CD4-positive, alpha-beta T cell treated with Interleukin-6 for 4 hours (primary cell): ENCODE measurements around the gene ZGPAT.
"Not testable (repeated sequence)": the region's sequence is repeated elsewhere in the genome, so short reads cannot be mapped to it uniquely, and the experiment has no call there.

Experiments
- DNase-seq: peaks from one replicate; pipeline ENCODE4 v3.0.0-alpha.2; 2020; ENCODE audit warnings: mixed read lengths

The ZGPAT gene, protein sequence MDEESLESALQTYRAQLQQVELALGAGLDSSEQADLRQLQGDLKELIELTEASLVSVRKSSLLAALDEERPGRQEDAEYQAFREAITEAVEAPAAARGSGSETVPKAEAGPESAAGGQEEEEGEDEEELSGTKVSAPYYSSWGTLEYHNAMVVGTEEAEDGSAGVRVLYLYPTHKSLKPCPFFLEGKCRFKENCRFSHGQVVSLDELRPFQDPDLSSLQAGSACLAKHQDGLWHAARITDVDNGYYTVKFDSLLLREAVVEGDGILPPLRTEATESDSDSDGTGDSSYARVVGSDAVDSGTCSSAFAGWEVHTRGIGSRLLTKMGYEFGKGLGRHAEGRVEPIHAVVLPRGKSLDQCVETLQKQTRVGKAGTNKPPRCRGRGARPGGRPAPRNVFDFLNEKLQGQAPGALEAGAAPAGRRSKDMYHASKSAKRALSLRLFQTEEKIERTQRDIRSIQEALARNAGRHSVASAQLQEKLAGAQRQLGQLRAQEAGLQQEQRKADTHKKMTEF

DNA sequence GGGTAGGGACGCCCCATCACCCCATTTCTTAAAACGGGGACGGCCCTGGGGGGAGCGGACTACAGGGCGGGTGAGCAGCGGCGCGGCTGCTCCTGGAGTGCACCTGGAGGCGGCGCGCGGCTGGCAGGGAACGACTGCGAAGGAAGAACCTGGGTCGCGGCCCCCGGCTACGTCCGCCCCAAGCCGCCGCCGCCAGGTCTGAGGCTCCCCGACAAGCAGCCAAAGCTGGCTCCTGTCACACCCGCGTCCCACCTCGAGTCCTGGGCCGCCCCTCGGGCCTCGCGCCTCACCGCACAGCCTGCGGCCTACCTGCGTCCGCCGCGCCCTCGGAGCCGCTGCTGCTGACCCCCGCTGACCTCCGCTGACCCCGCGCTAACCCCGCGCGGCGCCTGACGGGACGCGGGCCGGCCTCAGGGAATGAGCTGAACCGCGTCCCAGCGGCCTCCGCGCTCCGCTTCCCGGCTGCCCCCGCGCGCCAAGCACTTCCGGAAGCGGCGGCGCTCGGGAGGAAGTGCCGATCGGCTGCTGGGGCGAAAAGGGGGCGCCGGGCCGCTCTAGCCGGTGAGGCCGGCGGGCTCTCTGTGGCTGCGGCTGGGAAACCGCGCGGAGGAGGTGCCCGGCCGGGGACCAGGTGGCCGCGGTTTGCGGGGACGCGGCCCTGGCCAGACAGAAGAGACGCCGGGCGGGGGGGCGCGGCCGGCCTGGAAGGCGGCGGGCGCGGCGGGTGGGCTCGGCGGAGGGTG, at the start of gene ZGPAT, which contains the start of gene ARFRP1:
ZGPAT (plus strand) TSS at position 482 of the 743 bp plus-strand sequence. CDS start 542 bp downstream, outside the sequence.
ARFRP1 (minus strand) TSS at position 419 of the 743 bp plus-strand sequence. CDS start 885 bp downstream, outside the sequence.
- DNase-seq, result peak; percentile 91

DNA sequence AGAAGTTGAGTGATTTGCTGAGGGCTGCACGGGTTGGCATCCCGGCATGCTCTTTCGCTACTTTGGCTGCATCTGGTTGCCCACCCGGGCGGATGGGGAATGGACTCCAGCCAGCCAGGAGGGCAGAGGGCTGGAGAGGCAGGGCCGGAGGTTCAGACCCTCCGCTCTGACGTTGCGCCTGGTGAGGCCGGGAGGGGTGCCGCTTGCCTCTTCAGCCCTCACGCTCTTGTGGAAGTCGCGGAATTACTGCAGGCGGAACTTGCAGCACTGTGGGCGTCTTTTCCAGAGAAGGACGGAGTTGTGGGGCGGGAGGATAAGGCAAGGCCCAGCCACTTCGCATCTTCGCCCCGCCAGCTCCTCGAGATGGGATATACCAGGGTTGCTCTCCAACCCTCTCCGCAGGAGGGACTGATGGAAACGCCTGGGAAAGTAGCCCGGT, 49.1 kb upstream of the ZGPAT start:
- peak; percentile 23 for DNase-seq

DNA sequence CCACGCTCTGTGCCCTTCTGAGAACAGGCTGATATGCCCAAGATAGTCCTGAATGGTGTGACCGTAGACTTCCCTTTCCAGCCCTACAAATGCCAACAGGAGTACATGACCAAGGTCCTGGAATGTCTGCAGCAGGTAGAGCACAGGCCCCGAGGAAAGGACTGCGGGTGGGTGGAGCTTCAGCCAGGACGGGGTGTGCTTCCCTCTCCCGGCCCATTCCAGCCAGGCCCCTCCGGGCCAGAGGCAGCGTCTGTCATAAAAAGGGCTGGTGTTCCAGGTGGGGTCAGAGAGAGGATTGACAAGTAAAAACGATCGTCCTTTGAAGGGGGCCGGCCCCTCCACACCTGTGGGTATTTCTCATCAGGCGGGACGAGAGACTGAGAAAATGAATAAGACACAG, 48.5 kb upstream of the ZGPAT start:
- no peak for DNase-seq

DNA sequence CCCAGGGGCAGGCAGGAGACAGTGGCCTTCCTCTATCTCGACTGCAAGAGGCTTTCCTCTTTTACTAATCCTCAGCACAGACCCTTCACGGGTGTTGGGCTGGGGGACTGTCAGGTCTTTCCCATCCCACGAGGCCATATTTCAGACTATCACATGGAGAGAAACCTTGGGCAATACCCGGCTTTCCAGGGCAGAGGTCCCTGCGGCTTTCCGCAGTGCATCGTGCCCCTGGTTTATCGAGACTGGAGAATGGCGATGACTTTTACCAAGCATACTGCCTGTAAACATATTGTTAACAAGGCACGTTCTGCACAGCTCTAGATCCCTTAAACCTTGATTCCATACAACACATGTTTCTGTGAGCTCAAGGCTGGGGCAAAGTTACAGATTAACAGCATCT, 47.7 kb upstream of the ZGPAT start:
- not testable (repeated sequence) for DNase-seq

DNA sequence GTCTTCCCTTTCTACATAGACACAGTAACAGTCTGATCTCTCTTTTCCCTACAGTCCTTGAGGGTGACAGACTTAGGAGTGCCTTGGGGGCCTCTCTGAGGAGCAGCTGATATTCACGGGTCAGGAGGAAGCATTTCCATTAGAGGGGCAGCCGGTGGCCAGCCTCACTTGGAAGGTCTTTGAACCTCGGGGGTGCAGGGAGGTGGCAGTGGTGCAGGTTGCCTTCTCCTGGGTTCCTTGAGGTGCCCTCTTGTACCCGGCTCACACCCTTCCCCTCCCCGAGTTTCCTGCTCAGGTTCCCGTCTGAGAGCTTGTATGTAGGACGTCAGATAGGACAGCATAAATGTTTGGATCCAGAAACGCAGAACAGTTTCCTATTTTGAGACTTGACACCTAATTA, 47.2 kb upstream of the ZGPAT start:
- DNase-seq, result no peak

DNA sequence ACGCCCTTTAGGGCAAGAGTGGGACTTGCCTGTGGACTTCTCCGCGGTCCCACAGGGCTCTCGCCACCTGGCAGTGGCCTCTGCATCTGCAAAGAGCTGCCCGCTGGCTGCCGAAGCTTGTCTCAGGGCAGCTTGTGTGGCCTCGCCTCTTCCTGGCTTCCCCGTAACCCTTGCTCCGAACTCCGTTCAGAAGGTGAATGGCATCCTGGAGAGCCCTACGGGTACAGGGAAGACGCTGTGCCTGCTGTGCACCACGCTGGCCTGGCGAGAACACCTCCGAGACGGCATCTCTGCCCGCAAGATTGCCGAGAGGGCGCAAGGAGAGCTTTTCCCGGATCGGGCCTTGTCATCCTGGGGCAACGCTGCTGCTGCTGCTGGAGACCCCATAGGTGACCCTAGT, 46.7 kb upstream of the ZGPAT start:
- DNase-seq, result no peak

DNA sequence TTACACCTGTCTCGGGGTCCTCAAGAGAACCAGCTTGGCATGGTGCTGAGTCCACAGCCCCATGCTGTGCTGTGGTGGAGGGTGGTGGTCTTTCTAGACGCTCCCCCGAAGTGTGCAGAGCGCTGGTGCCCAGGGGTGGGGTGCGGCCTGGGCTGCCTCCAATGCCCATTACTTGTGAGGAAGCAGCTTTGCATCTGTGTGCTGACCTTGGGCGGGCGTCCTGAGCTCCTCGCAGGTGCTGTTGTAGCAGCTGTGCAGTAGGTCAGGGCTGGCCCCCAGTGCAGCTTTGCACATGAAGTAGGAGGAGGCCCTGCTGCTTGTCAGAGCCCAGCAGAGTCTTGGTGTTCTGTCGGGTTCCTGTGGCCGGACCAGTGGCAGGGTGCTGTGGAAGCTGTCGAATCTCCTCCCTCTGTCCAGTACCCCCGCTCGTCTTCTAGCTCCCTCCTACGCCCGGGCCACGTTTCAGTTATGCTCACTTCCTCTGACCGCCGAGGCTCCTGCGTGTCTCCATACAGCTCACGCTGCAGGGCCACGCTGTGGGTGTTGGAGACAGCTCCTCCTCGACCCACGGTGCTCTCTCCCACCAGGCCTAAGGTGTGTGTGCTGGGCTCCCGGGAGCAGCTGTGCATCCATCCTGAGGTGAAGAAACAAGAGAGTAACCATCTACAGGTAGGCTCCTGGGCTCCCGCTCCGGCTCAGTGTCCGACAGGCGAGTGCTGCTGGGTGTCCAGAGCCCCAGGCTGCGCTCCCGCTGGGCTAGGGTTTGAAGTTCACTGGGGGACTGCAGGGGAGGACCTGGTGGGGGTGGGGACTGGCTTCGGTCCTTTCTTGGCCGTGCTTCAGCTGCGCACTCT, 45.7 kb upstream of the ZGPAT start:
- no peak for DNase-seq

DNA sequence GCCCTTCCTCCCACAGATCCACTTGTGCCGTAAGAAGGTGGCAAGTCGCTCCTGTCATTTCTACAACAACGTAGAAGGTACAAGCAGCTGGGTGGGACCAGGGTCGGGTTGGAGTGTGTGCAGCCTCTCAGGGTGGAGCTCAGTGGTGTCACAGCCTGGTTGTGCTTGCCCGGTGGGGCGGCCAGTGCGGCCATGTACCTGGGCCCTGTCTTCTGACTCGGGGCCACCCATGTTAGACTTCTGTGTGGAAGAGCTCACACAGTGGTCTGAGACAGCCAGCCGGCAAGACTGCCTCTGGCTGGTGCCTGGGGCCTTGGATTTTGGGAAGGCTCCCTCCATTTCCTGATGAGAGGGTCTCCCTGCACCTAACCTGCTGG, 45.0 kb upstream of the ZGPAT start:
- no peak for DNase-seq

DNA sequence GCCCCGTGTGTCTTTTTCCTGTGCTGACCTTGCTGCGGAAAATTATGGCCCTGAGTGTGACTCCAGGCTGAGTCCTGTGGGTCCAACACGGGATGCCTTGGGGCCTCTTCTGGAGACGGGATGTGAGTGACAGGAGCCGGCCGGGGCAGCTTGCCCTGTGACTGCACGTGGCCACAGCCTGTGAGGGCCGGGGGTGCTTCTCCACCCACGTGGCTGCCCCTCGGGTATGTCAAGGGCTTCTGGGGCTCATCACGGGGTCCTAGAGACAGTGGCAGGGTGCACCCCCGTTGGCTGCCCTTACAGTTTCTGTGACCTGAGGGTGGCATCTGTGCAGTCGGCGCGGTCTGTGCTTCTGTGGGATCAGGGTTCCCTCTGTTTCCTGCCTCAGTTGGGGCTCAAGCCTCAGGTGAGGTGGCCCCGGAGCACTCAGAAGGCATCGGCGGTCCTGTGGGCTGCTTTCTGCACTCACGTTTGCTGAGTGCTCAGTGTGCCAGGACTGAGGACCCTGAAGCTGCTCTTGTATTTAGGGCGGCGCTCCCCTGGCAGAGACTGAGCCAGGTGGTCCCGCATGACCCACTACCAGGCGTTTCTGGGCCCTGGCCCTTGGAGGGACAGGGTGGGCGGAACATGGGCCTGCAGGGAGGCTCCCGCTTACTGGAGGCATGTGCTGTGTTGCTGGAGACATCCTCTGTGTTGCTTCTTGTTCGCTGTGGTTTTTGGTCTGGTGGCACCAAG, 44.3 kb upstream of the ZGPAT start:
- no peak for DNase-seq

DNA sequence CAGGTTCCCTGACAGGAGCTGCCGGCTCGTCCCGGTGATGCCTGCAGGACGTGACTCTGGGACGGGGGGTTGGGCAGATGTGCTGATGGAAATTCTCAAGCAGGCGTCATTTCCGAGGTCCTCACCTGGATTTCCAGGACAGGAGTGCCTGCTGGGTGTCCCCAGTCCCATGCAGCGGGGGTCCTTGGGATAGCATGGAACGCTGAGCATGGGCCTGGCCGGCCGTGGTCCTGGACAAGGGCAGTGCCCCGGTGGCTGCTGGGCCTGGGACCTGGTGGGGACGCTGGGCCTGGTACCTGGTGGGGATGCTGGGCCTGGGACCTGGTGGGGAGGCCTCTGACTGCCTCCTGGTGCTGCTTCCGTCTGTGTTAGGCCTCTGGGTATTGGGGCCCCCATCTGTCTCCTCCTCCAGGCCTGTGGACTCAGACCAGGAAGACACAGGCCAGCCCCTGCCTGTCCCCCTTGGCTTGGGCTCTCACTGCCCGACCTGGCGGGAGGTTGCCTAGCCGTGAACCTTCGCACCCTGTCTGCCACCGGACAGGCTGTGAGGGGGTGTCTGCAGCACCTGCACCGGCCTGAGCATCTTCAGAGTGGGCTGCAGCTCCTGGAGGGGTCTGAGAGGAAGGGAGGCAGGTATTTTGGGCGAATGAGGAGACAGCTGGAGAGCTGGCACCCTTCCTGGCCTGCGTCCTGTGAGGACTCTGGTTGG, 43.5 kb upstream of the ZGPAT start:
- DNase-seq, result no peak

DNA sequence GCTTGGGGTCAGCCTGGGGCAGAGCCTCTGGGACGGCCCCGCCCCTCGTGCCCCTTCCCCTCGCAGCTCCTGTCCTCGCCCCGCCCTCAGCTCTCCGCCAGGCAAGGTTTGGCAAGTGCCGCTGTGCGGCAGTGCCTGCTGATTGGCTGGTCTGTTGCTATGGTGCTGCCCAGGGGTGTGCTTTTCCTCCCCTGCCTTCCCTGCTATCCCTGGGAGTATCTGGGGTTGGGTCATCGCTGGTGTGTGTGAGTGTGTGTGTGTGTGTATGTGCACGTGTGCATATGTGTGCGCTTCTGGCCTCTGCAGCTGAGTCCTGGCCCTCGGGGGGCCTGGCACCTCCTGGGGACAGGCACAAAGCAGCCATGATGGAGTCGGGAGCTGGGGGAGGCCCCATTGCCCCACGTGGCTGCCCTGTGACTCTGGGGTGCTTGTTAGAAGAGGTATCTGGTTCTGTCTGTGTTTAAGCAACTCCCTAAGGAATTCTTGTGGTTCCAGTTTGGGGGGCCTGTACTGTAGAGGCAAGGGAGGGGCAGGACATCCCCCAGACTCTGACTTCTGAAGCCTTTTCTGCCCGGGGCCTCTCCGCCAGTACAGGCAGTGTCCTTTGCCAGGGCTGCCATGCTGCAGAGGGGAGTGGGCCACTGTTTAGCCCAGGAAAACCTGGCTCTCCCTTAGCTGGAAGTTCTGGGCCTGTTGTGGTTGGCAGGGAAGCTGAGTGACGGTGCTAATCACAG, 42.8 kb upstream of the ZGPAT start:
- no peak for DNase-seq

DNA sequence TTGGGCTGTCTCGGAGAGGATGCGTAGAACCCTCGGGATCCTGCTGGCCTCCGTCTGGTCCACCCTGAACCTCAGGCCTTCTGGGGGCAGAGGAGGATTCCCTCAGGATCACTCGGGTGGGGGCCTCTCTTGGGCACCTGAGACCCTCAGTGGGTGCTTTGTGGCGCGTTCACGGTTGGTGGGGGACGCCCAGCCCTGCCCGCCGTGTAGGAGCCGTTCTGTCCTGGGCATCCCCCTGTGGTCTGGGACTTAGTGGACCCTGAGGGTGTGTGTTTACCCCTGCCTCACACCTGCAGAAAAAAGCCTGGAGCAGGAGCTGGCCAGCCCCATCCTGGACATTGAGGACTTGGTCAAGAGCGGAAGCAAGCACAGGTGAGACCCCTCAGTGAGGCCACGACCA, 42.1 kb upstream of the ZGPAT start:
- DNase-seq, result no peak

DNA sequence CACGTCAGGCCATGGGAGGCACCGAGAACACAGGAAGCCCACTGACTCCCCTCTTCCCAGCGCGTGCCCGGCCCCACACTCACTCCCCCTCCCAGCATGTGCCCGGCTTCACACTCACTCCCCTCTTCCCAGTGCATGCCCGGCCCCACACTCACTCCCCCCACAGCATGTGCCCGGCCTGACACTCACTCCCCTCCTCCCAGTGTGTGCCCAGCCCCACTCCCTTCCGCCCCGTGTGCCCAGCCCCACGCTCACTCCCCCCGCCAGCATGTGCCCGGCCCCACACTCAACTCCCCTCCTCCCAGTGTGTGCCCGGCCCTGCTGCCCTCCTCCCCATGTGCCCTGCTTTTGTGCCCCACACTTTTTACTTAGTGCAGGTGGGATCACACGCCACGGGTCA, 40.0 kb upstream of the ZGPAT start:
- DNase-seq, result no peak

DNA sequence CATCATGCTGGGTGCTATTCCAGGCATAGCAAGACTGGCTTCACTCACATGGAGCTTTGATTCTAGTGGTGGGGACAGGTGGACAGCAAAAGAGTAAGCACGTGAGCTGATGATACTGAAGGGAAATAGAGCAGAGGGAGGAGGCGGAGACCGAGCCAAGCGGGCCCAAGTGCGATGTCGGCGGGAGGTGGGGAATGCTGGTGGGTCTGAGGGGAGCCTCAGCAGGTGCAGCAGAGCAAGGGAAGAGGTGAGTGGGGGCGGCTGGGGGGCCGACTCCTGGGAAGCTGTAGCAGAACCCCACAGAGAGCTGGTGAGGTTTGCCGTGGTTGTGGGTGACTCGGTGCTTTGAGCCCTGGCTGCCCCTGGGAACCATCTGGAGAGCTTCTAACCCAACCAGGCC, 39.5 kb upstream of the ZGPAT start:
- no peak for DNase-seq

DNA sequence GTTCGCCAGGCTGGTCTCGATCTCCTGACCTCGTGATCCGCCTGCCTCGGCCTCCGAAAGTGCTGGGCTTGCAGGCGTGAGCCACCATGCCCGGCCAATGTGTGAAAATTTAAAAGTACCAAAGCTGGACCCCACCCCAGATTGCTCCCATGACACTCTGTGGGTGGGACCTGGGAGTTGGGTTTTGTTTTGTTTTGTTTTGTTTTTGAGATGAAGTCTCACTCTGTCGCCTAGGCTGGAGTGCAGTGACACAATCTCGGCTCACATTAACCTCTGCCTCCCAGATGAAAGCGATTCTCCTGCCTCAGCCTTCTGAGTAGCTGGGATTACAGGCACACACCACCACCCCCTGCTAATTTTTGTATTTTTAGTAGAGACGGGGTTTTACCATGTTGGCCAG, 36.1 kb upstream of the ZGPAT start:
- not testable (repeated sequence) for DNase-seq

DNA sequence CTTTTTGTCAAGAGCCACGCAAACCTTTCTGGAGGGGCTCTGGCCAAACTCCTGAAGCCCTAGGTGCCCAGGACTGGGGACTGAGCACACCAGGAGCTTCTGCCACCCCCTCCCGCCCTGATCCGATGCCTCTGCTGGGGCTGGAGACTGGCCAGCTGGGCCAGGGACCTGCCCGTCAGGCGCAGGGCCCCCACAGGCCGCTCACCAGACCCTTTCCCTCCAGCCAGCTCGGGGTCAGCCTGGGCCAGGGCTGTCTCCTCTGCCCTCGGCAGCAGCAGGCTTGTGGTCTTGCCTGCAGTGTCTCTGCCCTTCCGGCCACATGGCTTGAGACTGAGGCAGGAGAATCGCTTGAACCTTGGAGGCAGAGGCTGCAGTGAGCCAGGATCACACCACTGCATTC, 35.2 kb upstream of the ZGPAT start:
- DNase-seq, result no peak

DNA sequence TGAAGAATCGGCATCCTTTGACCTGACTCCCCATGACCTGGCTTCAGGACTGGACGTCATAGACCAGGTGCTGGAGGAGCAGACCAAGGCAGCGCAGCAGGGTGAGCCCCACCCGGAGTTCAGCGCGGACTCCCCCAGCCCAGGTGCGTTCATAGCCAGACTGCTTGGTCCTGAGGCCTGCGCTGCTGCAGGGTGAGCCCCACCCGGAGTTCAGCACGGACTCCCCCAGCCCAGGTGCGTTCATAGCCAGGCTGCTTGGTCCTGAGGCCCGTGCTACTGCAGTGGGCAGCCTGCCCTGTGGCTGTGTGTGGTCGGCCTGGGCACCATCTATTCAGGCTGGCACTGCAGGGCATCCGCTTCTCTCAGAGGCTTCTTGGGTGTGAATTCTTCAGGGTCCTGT, 33.9 kb upstream of the ZGPAT start:
- no peak for DNase-seq

DNA sequence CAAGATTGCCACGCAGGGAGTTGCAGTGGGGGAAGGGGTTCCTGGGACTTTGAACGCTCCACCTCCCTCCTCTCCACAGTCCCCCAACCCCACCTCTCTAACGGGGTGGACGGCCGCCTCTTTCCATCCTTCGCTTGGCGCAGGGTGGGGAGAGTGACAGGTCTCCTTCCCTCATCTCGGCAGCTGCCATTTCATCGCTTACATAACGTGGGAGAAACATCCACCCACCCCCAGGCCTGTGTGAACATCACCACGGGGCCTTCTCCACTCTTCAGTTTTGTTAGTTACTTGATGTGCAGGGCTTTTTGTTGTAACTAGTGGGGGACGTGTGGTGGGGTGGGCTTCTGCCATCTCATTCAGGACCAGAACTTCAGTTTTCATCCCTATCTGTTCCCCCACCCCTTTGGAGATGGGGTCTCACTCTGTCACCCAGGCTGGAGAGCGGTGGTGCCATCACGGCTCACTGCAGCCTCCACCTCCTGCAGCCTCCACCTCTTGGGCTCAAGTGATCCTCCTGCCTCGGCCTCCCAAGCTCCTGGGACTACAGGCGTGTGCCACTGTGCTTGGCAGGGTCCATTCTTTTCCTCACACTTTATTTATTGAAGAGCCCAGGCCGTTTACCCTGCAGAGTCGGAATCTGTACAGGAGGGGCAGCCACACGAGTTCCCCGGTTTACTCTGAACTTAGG, 32.0 kb upstream of the ZGPAT start:
- DNase-seq, result no peak

DNA sequence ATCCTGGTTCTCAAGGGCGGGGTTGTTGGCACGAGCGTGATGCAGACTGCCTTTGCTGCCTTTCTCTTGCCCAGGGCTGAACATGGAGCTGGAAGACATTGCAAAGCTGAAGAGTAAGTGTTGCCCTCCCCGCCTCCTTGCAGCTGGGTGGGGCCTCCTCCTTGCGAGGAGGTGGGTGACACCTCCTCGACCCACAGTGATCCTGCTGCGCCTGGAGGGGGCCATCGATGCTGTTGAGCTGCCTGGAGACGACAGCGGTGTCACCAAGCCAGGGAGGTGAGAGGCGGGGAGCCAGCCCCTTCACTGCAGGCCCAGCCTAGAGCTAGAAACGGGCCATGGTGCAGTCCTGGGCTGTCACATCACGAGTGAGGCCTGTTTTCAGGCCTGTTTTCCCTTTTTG, 29.8 kb upstream of the ZGPAT start:
- no peak for DNase-seq
